ENCODE data around the gene SSBP4. TPM values are rescaled to one million over a fixed set of nuclear protein-coding genes. Genes with fewer than 3 reads are reported as not detected.
A peak's percentile ranks its signal among the peaks of the same experiment; 100 is the strongest.

SSBP4 gene
- total and polyA plus RNA-seq, 9 of the 15 experiments (the other 6 are each of a cell fraction or from before 2014, with no cell fraction given): 1.1 to 189 (median 39.0) TPM

- peak; percentile 17; the same call in 1 of the 2 replicates for TF ChIP-seq ZNF384 (IDR thresholded peaks at IDR 0.05; ENCODE audit: low read depth, low read length)
- 0 out of 2 replicates have a peak, but pooled peaks have one; percentile 58 for TF ChIP-seq ZNF165 (CRISPR knock-in tag; IDR thresholded peaks at IDR 0.05; ENCODE audit: borderline replicate concordance)
- peak; percentile 99 for TF ChIP-seq DPF2 (IDR thresholded peaks at IDR 0.05)
- TF ChIP-seq ZNF277 (CRISPR knock-in tag; IDR thresholded peaks at IDR 0.05; ENCODE audit: borderline replicate concordance): no peak
- TF ChIP-seq PRPF4 (IDR thresholded peaks at IDR 0.05; ENCODE audit: insufficient read depth, low read depth, low read length, poor library complexity, severe bottlenecking): no peak
Observed at GRCh38 chr19:18373892-18374629, 45.1 kb upstream of the SSBP4 start (continued).

- H3K79me2 ChIP-seq (ENCODE audit: control insufficient read depth, insufficient read depth, low read length): peaks cover 6% of the 10 kb centered on the region
- FAIRE-seq (no peak), ATAC-seq (no peak), DNase-seq (ENCODE audit: extremely low read depth in 1 of 4, low spot score in 3 of 4) (no peak)
- H3K27ac ChIP-seq (ENCODE audit: extremely low read depth, low read depth, low read length): peak overlapping the region; percentile 13; the same call in 2 of the 3 replicates
- H2AFZ ChIP-seq (ENCODE audit: low read depth, low read length): no peak overlapping the region
- peaks cover 59 to 70% of the 10 kb centered on the region in 2 experiments for H3K4me1 ChIP-seq (replicated peaks in 1 of 2; ENCODE audit: control insufficient read depth in 2 of 2, insufficient read depth in 2 of 2, low read length in 2 of 2)
- no peaks in the 10 kb centered on the region for H3K36me3 ChIP-seq (ENCODE audit: control insufficient read depth, insufficient read depth, low read length)
- H3K9me3 ChIP-seq (replicated peaks; ENCODE audit: control insufficient read depth, insufficient read depth, low read depth, low read length): no peaks in the 10 kb centered on the region
- no peaks in the 10 kb centered on the region for H3K9me1 ChIP-seq (ENCODE audit: control insufficient read depth, insufficient read depth, low read length)
- no peak overlapping the region for H3K4me3 ChIP-seq
- CTCF ChIA-PET (ENCODE audit: low intra/inter-chr PET ratio): no interaction called here
- POLR2A ChIA-PET: interaction anchor here (5.4 kb wide), 1 partner anchor 9 kb away, joined by 79 read pairs; the partner anchor contains the start of gene GDF15
- no peaks in the 10 kb centered on the region for H3K27me3 ChIP-seq (ENCODE audit: control insufficient read depth in 2 of 2, insufficient read depth in 2 of 2, low read length in 2 of 2)
- BruUV-seq (replicated peaks): no TSS peak
- 73% methylated on average over 6 of the region's 6 CpGs for WGBS (ENCODE audit: insufficient coverage, low coverage, missing lambda C conversion rate)
- no peaks in the 10 kb centered on the region for H4K20me1 ChIP-seq (replicated peaks; ENCODE audit: control insufficient read depth, insufficient read depth, low read length)
- in situ Hi-C loops (cut with MboI) (no loop called here), intact Hi-C loops (cut with micrococcal nuclease) (no loop called here)
- 0 out of 4 replicates have a peak overlapping the region, but pooled peaks of 1 of the 2 experiments have one; percentile 4 for H3K9ac ChIP-seq (ENCODE audit: insufficient read depth in 1 of 2, low read depth in 2 of 2, low read length in 2 of 2)
- no peak overlapping the region for H3K4me2 ChIP-seq (ENCODE audit: insufficient read depth, low read length)
- TF ChIP-seq ZNF121 (CRISPR knock-in tag; conservative IDR thresholded peaks at IDR 0.05): peak; percentile 44
- TF ChIP-seq MCM3 (IDR thresholded peaks at IDR 0.05): no peak
- TF ChIP-seq MIER1 (IDR thresholded peaks at IDR 0.05; ENCODE audit: low read depth): no peak
- no peak for TF ChIP-seq COPS2 (conservative IDR thresholded peaks at IDR 0.05)
- no peak for TF ChIP-seq MED1 (CRISPR knock-in tag; IDR thresholded peaks at IDR 0.05; ENCODE audit: borderline replicate concordance)
- no peak for TF ChIP-seq SIN3B (IDR thresholded peaks at IDR 0.05; ENCODE audit: low read depth)
- no peak for TF ChIP-seq ZNF431 (CRISPR knock-in tag; IDR thresholded peaks at IDR 0.05)
- 0 out of 2 replicates have a peak, but pooled peaks have one; percentile 38 for TF ChIP-seq ZNF79 (CRISPR knock-in tag; IDR thresholded peaks at IDR 0.05; ENCODE audit: low read depth)
- TF ChIP-seq ATF4 (CRISPR knock-in tag; IDR thresholded peaks at IDR 0.05): no peak
- no peak for TF ChIP-seq TFAP4 (CRISPR knock-in tag; IDR thresholded peaks at IDR 0.05; ENCODE audit: borderline replicate concordance)
- no peak for TF ChIP-seq BDP1 (IDR thresholded peaks at IDR 0.05; ENCODE audit: insufficient read depth, insufficient read length)
Observed at GRCh38 chr19:18377026-18377425, 42.2 kb upstream of the SSBP4 start.

Data from K562 (cell line).